HG03039 (cell line): ENCODE data around the gene TRIM27.
"Not testable (repeated sequence)": the region's sequence is repeated elsewhere in the genome, so short reads cannot be mapped to it uniquely, and the experiment has no call there.

Experiments
- ATAC-seq: cut with Tn5 transposase; IDR thresholded peaks from one replicate; pipeline ENCODE4 v1.9.1; 2021; ENCODE audit warnings: mild to moderate bottlenecking, moderate library complexity; ENCODE audit not compliant: unreplicated experiment

Gene TRIM27

GRCh38 chr6:28865401-28866204 lies 58.2 kb downstream of the TRIM27 start:
- no peak for ATAC-seq

GRCh38 chr6:28864326-28864923 lies 59.4 kb downstream of the TRIM27 start:
- no peak for ATAC-seq

GRCh38 chr6:28863604-28864325 lies 60.0 kb downstream of the TRIM27 start:
- ATAC-seq, result no peak

- ATAC-seq, result no peak
Measured at GRCh38 chr6:28862077-28862476, 61.7 kb downstream of the TRIM27 start.

- no peak for ATAC-seq
Measured at GRCh38 chr6:28861339-28861738, 62.4 kb downstream of the TRIM27 start.

GRCh38 chr6:28860581-28860980 lies 63.2 kb downstream of the TRIM27 start:
- no peak for ATAC-seq

- no peak for ATAC-seq
Measured at GRCh38 chr6:28858963-28859362, 64.8 kb downstream of the TRIM27 start.

- ATAC-seq, result no peak
Measured at GRCh38 chr6:28856620-28857005, 67.2 kb downstream of the TRIM27 start.

GRCh38 chr6:28854405-28854804 lies 69.4 kb downstream of the TRIM27 start:
- ATAC-seq, result not testable (repeated sequence)
